ENCODE results near the gene PYM1.

The PYM1 gene

GRCh38 chr12:55927588-55928502 lies at the start of gene PYM1:
PYM1 (minus strand) TSS chr12:55927894; CDS start chr12:55927761, 133 bp downstream.
- peak; percentile 62 for DNase-seq

GRCh38 chr12:55974308-55974730 lies 46.6 kb upstream of the PYM1 start:
- DNase-seq, result peak; percentile 30

DNA sequence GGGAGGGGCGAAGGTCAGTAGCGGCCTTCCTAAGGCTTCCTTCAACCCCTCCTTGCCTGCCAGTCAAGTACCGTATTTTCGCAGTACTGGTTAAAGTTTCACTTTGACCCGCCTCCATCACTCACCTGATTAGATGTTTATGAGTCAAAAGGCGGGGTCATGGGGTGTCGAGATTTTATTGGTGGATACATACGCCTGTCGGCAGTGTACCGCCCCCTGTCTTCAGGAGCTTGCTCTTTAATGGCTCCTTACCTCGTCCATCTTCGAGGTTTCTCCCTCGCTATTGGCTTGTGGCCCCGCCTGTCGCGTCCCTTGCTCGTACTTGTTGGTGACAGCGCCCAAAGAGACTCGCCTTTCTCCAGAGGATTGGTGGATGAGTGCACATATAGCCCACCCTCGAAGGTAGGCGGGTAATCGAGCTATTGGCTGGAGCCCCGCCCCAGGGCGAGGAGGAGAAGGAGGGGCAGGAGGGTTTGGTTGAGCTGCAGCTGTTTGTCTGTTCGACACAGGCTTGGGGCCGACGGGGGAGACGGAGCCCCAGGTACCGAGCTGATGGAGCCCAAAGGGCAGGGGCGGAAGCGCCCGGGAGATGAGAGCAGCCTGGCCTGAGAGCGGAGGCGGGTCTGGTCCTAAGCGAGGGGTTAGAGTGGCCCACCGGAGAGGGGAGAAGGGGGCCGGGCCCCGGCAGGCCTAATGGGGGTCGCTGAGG lies 46.1 kb upstream of the PYM1 start, which contains the start of gene RAB5B:
Gene RAB5B, plus strand, starts transcription at position 480 of the 709 bp plus-strand sequence. CDS start 12,883 bp downstream, outside the sequence.
- DNase-seq, result peak; percentile 96

DNA sequence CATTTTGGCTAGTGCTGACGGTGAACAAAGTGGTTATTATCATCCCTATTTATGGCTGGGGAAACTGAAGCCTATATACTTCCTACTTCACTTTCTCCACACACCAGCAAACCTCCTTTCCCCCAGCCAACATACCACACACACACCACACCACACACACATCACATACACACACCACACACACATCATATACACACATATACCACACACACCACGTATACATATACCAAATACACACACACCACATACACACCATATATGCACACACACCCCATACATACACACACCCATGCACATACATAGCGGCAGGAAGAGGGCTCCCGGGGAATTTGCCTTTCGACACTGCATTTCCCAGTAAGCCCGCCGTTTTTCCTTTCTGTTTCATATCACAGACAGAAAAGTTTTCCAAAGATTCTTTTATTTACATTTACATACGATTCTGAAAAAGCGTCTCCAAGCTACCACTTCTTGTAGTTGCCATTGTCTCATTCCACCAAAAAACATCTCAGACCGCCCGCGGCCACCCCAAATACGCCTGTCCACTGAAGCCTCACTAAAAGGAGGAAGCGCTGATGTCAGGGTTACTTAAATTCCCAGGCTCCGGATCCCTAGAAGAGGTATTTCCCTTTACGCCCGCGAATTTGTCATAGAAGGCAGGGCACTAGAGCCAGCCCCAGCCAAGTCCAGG lies 45.4 kb upstream of the PYM1 start:
- DNase-seq, result no peak

- no peak for DNase-seq
Measured at GRCh38 chr12:55972456-55972855, 44.8 kb upstream of the PYM1 start.

DNA sequence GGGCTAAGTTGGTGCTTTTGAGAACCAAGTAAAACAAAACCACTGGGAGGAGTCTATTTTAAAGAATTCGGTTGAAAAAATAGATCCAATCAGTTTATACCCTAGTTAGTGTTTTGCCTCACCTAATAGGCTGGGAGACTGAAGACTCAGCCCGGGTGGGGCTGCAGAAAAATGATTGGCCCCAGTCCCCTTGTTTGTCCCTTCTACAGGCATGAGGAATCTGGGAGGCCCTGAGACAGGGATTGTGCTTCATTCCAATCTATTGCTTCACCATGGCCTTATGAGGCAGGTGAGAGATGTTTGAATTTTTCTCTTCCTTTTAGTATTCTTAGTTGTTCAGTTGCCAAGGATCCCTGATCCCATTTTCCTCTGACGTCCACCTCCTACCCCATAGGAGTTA lies 44.3 kb upstream of the PYM1 start:
- no peak for DNase-seq

DNA sequence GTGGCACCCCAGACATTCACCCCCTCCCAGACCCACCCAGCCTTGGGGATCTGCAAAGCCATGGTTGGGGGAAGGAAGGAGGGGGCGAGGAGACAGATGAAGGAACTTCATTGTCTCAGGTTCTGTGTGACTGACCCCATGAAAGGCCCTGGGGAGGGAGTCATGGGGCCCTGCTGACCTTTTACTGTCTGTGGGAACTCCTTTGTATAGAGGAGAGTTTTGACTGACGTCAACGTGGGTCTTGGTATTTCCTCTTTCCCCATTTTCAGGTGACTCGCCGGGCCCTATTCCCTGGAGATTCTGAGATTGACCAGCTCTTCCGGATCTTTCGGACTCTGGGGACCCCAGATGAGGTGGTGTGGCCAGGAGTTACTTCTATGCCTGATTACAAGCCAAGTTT lies 43.1 kb upstream of the PYM1 start:
- no peak for DNase-seq

- DNase-seq, result no peak
Measured at GRCh38 chr12:55969356-55969755, 41.7 kb upstream of the PYM1 start.

DNA sequence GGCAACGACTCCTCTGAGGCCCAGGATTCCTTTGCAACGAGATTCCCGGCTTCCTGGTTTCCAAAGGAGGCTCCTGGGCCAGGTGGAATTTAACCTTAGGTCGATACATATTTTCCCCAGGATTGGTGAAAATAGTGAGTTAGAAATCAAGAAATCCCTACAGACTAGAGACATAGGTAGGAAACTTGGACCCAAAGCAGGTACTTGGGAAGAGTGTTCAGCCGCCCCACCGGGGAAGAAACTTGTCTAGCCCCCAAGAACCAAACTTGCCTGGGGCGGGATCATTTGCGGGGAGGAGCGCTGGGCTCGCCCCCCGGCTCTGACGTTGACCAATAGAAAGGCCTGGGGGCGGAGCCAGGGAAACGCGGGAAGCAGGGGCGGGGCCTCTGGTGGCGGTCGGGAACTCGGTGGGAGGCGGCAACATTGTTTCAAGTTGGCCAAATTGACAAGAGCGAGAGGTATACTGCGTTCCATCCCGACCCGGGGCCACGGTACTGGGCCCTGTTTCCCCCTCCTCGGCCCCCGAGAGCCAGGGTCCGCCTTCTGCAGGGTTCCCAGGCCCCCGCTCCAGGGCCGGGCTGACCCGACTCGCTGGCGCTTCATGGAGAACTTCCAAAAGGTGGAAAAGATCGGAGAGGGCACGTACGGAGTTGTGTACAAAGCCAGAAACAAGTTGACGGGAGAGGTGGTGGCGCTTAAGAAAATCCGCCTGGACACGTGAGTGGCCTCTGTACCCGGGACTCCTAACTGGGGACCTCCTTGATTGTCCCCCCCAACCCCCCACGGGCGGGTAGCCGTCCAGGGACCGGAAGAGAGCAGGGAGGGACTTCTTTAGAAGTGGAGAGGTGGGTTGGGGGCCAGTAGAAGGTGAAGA lies 39.0 kb upstream of the PYM1 start, which contains the start of gene CDK2:
Gene CDK2, plus strand, starts transcription at position 423 of the 874 bp plus-strand sequence. Its CDS starts 179 bp downstream, at position 602.
- DNase-seq, result peak; percentile 85

DNA sequence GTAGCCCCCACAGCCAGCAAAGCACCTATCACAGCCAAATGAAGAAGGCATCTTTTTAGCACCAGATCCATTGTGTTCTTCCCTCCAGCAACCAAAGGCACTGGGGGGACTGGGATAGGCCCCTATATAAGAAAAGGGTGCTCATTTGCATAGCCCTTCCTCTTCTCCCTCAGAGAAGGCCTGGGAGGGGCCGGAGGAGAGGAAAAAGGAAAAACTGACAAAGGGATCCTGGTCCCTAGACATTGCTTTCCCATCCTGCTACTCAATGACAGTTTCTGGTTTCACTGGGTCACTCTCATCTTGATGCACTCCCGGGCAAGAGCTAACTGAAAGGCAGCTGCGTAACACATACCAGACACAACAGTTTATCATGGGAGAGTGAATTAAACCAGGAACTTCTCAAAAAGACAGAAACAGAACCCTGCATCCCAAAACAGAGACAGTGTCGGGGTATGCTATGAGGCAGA lies 38.3 kb upstream of the PYM1 start, which contains the start of gene PMEL:
Gene PMEL, minus strand, starts transcription at position 102 of the 467 bp plus-strand sequence. Its CDS starts 31 bp downstream, at position 71.
- no peak for DNase-seq

- no peak for DNase-seq
Measured at GRCh38 chr12:55965240-55965639, 37.5 kb upstream of the PYM1 start.

- no peak for DNase-seq
Measured at GRCh38 chr12:55963760-55964159, 36.1 kb upstream of the PYM1 start.

GRCh38 chr12:55957106-55957859 lies 29.6 kb upstream of the PYM1 start:
- no peak for DNase-seq

- DNase-seq, result peak; percentile 37
Measured at GRCh38 chr12:55955800-55956508, 28.3 kb upstream of the PYM1 start.

DNA sequence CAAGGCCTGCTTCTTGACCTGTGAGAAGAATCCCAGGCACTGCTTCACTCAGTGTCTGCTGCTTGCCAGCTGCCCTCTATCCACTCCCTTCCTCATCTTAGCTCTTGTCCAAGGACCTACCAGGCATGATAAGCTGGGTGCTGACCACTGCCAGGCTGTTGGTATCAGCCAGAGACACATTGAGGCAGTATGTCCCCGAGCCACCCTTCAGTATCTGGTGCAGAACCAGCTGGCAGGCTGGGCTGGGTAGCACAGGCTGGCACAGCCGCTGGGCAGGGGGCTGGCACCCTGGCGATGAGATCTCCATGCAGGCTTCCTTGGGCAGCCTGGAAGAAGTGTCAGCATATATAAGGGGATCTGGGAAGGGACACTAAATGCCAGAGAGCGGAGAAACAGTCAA lies 27.6 kb upstream of the PYM1 start:
- no peak for DNase-seq

DNA sequence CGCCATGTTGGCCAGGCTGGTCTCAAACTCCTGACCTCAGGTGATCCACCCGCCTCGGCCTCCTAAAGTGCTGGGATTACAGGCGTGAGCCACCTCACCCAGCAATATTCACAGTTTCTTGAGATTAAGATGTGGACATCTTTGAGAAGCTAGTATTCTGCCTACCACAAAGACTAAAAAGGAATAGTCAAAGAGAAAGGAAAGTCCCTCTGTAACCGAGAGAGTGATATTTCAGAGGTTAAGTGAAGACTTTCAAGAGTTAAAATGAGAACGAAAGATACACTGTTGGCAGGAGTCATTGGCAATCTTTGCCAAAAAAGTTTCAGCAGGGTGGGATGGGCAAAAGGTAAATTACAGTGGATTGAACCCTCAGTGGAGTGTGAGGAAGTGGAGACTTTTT lies 18.9 kb upstream of the PYM1 start:
- no peak for DNase-seq

DNA sequence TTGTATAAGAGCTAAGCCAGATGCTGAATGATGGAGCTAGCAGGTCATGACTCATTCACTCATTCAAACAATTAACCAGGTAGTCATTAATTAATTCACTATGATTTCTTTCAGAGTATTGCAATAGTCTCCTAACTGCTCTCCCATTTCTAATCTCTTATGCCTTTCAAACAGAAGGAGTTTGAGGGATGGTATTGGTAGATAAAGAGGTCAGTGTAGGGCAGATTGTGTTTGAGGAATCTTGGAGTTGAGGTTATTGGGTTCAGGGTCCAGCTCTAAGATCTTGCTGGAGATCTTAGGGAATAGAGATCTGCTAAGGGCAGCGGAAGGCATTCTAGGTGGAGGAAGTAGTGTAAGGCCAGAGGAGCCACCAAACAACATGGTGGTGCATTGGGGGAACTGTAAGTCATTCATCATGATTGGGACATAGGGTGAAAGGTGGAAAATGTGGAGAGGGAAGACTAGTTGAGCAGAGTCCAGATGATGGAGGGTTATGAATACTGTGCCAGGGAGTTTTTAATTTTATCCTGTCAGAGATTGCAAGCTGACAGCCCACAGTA lies 15.0 kb upstream of the PYM1 start:
- DNase-seq, result no peak

DNA sequence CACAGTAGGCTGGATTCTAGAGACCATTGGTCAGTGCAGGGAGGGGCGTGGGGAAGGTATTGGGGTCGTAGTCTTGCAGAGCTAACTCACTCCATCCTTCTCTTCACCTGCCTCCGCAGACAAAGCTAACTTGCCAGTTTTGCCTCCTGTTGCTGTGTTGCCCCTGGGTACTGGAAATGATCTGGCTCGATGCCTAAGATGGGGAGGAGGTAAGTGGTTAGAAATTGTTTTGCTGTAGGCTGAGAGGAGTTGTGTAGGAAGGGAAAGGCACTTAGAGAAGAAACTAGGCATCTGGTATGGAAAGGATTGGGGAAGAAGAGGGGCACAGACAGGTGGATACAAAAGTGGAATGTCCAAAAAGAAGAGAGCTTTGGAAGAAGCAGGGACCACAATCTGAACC lies 14.4 kb upstream of the PYM1 start:
- DNase-seq, result no peak

- DNase-seq, result peak; percentile 84
Measured at GRCh38 chr12:55940065-55940732, 12.5 kb upstream of the PYM1 start.
